DOHH2 (cell line): ENCODE data around the gene LYPD6B.

Experiments used
- H3F3A ChIP-seq: fragments of 200-600 bp; sonication (generic), shearing (Covaris generic); 2 replicates; pipeline ENCODE4 v1.6.0; 2016; ENCODE audit warnings: antibody characterized with exemption, mild to moderate bottlenecking; ENCODE audit not compliant: control insufficient read depth, insufficient read depth
- H3K27ac ChIP-seq: fragments of 200-600 bp; sonication (generic); 2 replicates; pipeline ENCODE4 v1.5.1; 2014; ENCODE audit warnings: low read depth, mild to moderate bottlenecking, low read length, moderate library complexity
- H3K27me3 ChIP-seq: fragments of 200-600 bp; sonication (generic); 2 replicates; pipeline ENCODE4 v1.6.1; 2014; ENCODE audit warnings: mild to moderate bottlenecking, low read length, mixed read lengths; ENCODE audit not compliant: control insufficient read depth
- H3K36me3 ChIP-seq: fragments of 200-600 bp; sonication (generic); 2 replicates; pipeline ENCODE4 v1.6.1; 2014; ENCODE audit warnings: mild to moderate bottlenecking, low read length, moderate library complexity, mixed read lengths; ENCODE audit not compliant: control insufficient read depth
- H3K4me1 ChIP-seq: fragments of 200-600 bp; sonication (generic); 2 replicates; pipeline ENCODE4 v1.6.1; 2014; ENCODE audit warnings: mild to moderate bottlenecking, low read length, mixed read lengths; ENCODE audit not compliant: control insufficient read depth
- H3K4me2 ChIP-seq: fragments of 200-600 bp; sonication (generic); 2 replicates; pipeline ENCODE4 v1.6.0; 2014; ENCODE audit warnings: mild to moderate bottlenecking, low read length, moderate library complexity
- H3K4me3 ChIP-seq: fragments of 200-600 bp; sonication (generic); 2 replicates; pipeline ENCODE4 v1.5.1; 2014; ENCODE audit warnings: mild to moderate bottlenecking, low read length, mixed read lengths
- H3K79me2 ChIP-seq: fragments of 200-600 bp; sonication (generic); 2 replicates; pipeline ENCODE4 v1.6.1; 2014; ENCODE audit warnings: mild to moderate bottlenecking, low read length, mixed read lengths; ENCODE audit not compliant: control insufficient read depth
- H3K9me2 ChIP-seq: fragments of 200-600 bp; sonication (generic); replicated peaks from 2 replicates; pipeline ENCODE4 v1.6.1; 2014; ENCODE audit warnings: mild to moderate bottlenecking, low read length, mixed read lengths; ENCODE audit not compliant: control insufficient read depth
- H3K9me3 ChIP-seq: fragments of 200-600 bp; sonication (generic); 2 replicates; pipeline ENCODE4 v1.6.1; 2014; ENCODE audit warnings: antibody characterized with exemption, low read length, mixed read lengths; ENCODE audit not compliant: control insufficient read depth, insufficient read depth
- H4K20me1 ChIP-seq: fragments of 200-600 bp; sonication (generic); 2 replicates; pipeline ENCODE4 v1.6.0; 2014; ENCODE audit warnings: low read depth, mild to moderate bottlenecking, antibody characterized with exemption, low read length, moderate library complexity; ENCODE audit not compliant: control insufficient read depth, insufficient read depth
- EZH2phosphoT487 ChIP-seq: fragments of 200-600 bp; sonication (generic); IDR thresholded peaks from 2 replicates; pipeline ENCODE4 v1.6.1; 2017; ENCODE audit warnings: borderline replicate concordance, mild to moderate bottlenecking, antibody characterized with exemption, low read length, moderate library complexity, mixed read lengths
- TF ChIP-seq, protein P1 (sequence below): fragments of 200-600 bp; sonication (generic); IDR thresholded peaks from one replicate; pipeline ENCODE4 v1.5.1; 2014; ENCODE audit warnings: antibody characterized with exemption, mild to moderate bottlenecking, low read depth, low read length; ENCODE audit not compliant: poor library complexity, severe bottlenecking

Gene LYPD6B

DNA sequence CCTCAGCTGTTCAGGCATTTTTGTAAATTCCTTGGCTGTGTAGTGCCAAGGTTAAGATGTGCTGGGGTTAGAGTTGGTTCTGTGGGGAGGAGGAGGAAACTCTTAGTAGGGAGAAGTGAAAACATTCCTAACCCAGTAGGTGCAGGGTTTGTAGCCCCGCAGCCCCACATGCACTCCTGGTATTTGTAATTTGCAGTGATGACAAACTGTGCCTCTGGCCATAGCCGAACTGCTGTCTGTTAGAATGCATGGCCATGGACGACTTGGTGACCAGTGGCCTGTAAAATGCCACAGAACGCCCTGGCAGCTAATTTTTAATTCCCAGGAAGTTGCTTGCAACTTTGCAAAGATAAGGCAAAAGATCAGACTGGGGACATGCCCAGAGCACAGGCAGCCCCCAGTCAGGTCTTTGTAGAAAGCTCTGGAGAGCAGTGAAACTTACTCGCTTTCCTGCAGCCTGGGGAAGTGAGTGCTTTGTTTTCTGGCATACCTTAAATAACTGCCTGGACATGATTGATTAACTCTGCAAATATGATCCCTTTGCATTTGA is 38.4 kb downstream of the LYPD6B start:
- H3K36me3 ChIP-seq: 0 out of 2 replicates have a peak, but pooled peaks cover 4% of the 10 kb centered on the region
- TF ChIP-seq EZH2phosphoT487: no peak
- TF ChIP-seq, protein P1, sequence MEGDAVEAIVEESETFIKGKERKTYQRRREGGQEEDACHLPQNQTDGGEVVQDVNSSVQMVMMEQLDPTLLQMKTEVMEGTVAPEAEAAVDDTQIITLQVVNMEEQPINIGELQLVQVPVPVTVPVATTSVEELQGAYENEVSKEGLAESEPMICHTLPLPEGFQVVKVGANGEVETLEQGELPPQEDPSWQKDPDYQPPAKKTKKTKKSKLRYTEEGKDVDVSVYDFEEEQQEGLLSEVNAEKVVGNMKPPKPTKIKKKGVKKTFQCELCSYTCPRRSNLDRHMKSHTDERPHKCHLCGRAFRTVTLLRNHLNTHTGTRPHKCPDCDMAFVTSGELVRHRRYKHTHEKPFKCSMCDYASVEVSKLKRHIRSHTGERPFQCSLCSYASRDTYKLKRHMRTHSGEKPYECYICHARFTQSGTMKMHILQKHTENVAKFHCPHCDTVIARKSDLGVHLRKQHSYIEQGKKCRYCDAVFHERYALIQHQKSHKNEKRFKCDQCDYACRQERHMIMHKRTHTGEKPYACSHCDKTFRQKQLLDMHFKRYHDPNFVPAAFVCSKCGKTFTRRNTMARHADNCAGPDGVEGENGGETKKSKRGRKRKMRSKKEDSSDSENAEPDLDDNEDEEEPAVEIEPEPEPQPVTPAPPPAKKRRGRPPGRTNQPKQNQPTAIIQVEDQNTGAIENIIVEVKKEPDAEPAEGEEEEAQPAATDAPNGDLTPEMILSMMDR: no peak
- H3K4me2 ChIP-seq: no peak overlapping the region
- H3K79me2 ChIP-seq: peaks cover 8% of the 10 kb centered on the region
- H4K20me1 ChIP-seq: no peaks in the 10 kb centered on the region
- H3F3A ChIP-seq: no peaks in the 10 kb centered on the region
- H3K9me2 ChIP-seq: no peaks in the 10 kb centered on the region
- H3K4me3 ChIP-seq: no peak overlapping the region
- peaks cover 9% of the 10 kb centered on the region; the same call in 1 of the 2 replicates for H3K4me1 ChIP-seq
- no peaks in the 10 kb centered on the region for H3K27me3 ChIP-seq
- H3K27ac ChIP-seq: no peak overlapping the region
- H3K9me3 ChIP-seq: no peaks in the 10 kb centered on the region

DNA sequence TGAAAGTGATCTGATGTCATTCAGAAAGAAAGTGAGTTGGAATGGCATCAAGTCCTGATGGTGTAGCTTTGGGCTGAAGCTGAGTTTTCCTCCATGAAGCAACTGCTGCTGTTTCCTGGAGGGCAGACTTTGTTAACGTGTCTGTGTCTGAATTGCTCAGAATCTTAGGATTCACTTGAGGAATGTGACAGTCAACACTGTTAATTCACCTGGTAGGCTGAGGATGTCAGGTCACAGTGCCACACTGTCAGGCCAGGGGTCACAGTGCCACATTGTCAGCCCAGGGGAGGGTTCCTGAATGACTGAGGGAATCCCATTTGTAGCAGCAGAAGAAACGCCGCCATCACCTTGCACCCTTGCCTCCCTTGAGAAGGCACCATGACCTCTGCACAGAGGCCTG is 39.4 kb downstream of the LYPD6B start:
- no peak overlapping the region for H3K4me3 ChIP-seq
- H4K20me1 ChIP-seq: no peaks in the 10 kb centered on the region
- H3K27me3 ChIP-seq: no peaks in the 10 kb centered on the region
- H3K36me3 ChIP-seq: 0 out of 2 replicates have a peak, but pooled peaks cover 4% of the 10 kb centered on the region
- H3K9me3 ChIP-seq: no peaks in the 10 kb centered on the region
- no peaks in the 10 kb centered on the region for H3F3A ChIP-seq
- no peak overlapping the region for H3K4me2 ChIP-seq
- H3K4me1 ChIP-seq: peaks cover 9% of the 10 kb centered on the region; the same call in 1 of the 2 replicates
- no peak overlapping the region for H3K27ac ChIP-seq
- no peaks in the 10 kb centered on the region for H3K9me2 ChIP-seq
- TF ChIP-seq, protein P1: no peak
- no peak for TF ChIP-seq EZH2phosphoT487
- peaks cover 8% of the 10 kb centered on the region for H3K79me2 ChIP-seq

DNA sequence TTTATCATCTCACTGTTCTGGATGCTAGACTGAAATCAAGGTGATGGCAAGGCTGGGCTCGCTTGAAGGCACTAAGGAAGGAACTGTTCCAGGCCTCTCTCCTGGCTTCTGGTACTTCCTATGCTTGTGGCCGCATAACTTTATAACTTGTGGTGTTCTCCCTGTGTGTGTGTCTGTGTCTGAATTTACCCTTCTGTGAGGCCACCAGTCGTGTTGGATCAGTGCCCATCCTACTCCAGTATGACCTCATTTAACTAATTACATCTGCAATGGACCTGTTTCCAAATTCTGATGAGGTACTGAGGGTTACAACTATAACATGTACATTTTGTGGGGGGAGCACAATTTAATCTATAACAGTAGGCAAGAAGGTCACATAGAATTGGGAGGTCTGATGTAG is 41.6 kb downstream of the LYPD6B start:
- no peaks in the 10 kb centered on the region for H3K9me3 ChIP-seq
- H3K27me3 ChIP-seq: no peaks in the 10 kb centered on the region
- H3K27ac ChIP-seq: no peak overlapping the region
- H3F3A ChIP-seq: no peaks in the 10 kb centered on the region
- H3K79me2 ChIP-seq: no peaks in the 10 kb centered on the region
- H3K4me2 ChIP-seq: no peak overlapping the region
- no peaks in the 10 kb centered on the region for H4K20me1 ChIP-seq
- TF ChIP-seq EZH2phosphoT487: no peak
- TF ChIP-seq, protein P1: no peak
- no peak overlapping the region for H3K4me3 ChIP-seq
- H3K4me1 ChIP-seq: peaks cover 9% of the 10 kb centered on the region; the same call in 1 of the 2 replicates
- no peaks in the 10 kb centered on the region for H3K9me2 ChIP-seq
- 0 out of 2 replicates have a peak, but pooled peaks cover 4% of the 10 kb centered on the region for H3K36me3 ChIP-seq
